ENCODE results near the gene CABCOCO1. TPM values are rescaled to one million over a fixed set of nuclear protein-coding genes. Genes with fewer than 3 reads are reported as not detected.
A peak's percentile ranks its signal among the peaks of the same experiment; 100 is the strongest.

Gene CABCOCO1
- total and polyA plus RNA-seq, 9 of the 15 experiments (the other 6 are each of a cell fraction or from before 2014, with no cell fraction given), result 0.04 TPM; not detected in 8

DNA sequence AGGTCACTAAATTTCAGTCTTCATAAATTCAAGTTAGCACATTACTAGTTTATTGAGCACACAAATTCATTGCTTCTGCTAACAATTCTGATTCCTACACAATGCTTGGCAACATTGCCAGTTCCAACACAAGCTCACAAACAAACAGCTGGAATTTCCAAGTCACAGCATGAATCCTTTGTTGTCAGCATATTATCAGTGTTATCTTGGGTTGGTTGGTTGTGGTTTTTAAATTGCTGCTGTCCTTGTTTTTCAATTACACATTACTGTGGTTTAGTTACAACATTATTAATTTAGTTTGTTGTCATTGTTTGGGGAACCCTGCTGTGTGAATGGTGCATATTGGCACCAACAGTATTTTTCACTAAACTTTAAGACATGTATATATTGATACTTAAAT, 152.8 kb downstream of the CABCOCO1 start (continued):
- TF ChIP-seq CBFA2T3 (IDR thresholded peaks at IDR 0.05) (peak; percentile 19; the same call in 1 of the 2 replicates), RHOXF2B (CRISPR knock-in tag; conservative IDR thresholded peaks at IDR 0.05) (no peak), SIRT6 (IDR thresholded peaks at IDR 0.05; ENCODE audit: low read depth, low read length) (no peak), ZNF316 (IDR thresholded peaks at IDR 0.05) (peak; percentile 81), TCF7L2 (IDR thresholded peaks at IDR 0.05; ENCODE audit: low read depth, low read length) (no peak), ZNF124 (CRISPR knock-in tag; IDR thresholded peaks at IDR 0.05) (no peak), MTA1 (IDR thresholded peaks at IDR 0.05; ENCODE audit: borderline replicate concordance) (no peak), JUND (IDR thresholded peaks at IDR 0.05; ENCODE audit: borderline replicate concordance, low read depth, low read length) (no peak), JUND (tag; IDR thresholded peaks at IDR 0.05; ENCODE audit: borderline replicate concordance, low read depth, low read length) (no peak), ZNF23 (CRISPR knock-in tag; IDR thresholded peaks at IDR 0.05) (no peak), FIP1L1 (IDR thresholded peaks at IDR 0.05; ENCODE audit: low read depth, low read length, poor library complexity, severe bottlenecking) (no peak), STAT5A (IDR thresholded peaks at IDR 0.05; ENCODE audit: borderline replicate concordance, low read length) (no peak), HMG20A (CRISPR knock-in tag; conservative IDR thresholded peaks at IDR 0.05) (no peak), ZNF3 (CRISPR knock-in tag; IDR thresholded peaks at IDR 0.05) (no peak), DACH1 (IDR thresholded peaks at IDR 0.05; ENCODE audit: partially characterized antibody) (no peak), ILK (tag; IDR thresholded peaks at IDR 0.05; ENCODE audit: borderline replicate concordance, low read depth) (no peak), ZNF76 (CRISPR knock-in tag; IDR thresholded peaks at IDR 0.05; ENCODE audit: borderline replicate concordance) (no peak), ZNF140 (CRISPR knock-in tag; IDR thresholded peaks at IDR 0.05) (no peak), OTX1 (CRISPR knock-in tag; IDR thresholded peaks at IDR 0.05) (no peak)
- TF ChIP-seq, protein P1, sequence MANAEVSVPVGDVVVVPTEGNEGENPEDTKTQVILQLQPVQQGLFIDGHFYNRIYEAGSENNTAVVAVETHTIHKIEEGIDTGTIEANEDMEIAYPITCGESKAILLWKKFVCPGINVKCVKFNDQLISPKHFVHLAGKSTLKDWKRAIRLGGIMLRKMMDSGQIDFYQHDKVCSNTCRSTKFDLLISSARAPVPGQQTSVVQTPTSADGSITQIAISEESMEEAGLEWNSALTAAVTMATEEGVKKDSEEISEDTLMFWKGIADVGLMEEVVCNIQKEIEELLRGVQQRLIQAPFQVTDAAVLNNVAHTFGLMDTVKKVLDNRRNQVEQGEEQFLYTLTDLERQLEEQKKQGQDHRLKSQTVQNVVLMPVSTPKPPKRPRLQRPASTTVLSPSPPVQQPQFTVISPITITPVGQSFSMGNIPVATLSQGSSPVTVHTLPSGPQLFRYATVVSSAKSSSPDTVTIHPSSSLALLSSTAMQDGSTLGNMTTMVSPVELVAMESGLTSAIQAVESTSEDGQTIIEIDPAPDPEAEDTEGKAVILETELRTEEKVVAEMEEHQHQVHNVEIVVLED (CRISPR knock-in tag; IDR thresholded peaks at IDR 0.05), result no peak
- TF ChIP-seq, protein P2, sequence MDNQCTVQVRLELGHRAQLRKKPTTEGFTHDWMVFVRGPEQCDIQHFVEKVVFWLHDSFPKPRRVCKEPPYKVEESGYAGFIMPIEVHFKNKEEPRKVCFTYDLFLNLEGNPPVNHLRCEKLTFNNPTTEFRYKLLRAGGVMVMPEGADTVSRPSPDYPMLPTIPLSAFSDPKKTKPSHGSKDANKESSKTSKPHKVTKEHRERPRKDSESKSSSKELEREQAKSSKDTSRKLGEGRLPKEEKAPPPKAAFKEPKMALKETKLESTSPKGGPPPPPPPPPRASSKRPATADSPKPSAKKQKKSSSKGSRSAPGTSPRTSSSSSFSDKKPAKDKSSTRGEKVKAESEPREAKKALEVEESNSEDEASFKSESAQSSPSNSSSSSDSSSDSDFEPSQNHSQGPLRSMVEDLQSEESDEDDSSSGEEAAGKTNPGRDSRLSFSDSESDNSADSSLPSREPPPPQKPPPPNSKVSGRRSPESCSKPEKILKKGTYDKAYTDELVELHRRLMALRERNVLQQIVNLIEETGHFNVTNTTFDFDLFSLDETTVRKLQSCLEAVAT (IDR thresholded peaks at IDR 0.05), result no peak; a peak in 1 of 4 replicates
- TF ChIP-seq, protein P3, sequence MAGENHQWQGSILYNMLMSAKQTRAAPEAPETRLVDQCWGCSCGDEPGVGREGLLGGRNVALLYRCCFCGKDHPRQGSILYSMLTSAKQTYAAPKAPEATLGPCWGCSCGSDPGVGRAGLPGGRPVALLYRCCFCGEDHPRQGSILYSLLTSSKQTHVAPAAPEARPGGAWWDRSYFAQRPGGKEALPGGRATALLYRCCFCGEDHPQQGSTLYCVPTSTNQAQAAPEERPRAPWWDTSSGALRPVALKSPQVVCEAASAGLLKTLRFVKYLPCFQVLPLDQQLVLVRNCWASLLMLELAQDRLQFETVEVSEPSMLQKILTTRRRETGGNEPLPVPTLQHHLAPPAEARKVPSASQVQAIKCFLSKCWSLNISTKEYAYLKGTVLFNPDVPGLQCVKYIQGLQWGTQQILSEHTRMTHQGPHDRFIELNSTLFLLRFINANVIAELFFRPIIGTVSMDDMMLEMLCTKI (IDR thresholded peaks at IDR 0.05; ENCODE audit: partially characterized antibody), result no peak
- TF ChIP-seq, protein P4, sequence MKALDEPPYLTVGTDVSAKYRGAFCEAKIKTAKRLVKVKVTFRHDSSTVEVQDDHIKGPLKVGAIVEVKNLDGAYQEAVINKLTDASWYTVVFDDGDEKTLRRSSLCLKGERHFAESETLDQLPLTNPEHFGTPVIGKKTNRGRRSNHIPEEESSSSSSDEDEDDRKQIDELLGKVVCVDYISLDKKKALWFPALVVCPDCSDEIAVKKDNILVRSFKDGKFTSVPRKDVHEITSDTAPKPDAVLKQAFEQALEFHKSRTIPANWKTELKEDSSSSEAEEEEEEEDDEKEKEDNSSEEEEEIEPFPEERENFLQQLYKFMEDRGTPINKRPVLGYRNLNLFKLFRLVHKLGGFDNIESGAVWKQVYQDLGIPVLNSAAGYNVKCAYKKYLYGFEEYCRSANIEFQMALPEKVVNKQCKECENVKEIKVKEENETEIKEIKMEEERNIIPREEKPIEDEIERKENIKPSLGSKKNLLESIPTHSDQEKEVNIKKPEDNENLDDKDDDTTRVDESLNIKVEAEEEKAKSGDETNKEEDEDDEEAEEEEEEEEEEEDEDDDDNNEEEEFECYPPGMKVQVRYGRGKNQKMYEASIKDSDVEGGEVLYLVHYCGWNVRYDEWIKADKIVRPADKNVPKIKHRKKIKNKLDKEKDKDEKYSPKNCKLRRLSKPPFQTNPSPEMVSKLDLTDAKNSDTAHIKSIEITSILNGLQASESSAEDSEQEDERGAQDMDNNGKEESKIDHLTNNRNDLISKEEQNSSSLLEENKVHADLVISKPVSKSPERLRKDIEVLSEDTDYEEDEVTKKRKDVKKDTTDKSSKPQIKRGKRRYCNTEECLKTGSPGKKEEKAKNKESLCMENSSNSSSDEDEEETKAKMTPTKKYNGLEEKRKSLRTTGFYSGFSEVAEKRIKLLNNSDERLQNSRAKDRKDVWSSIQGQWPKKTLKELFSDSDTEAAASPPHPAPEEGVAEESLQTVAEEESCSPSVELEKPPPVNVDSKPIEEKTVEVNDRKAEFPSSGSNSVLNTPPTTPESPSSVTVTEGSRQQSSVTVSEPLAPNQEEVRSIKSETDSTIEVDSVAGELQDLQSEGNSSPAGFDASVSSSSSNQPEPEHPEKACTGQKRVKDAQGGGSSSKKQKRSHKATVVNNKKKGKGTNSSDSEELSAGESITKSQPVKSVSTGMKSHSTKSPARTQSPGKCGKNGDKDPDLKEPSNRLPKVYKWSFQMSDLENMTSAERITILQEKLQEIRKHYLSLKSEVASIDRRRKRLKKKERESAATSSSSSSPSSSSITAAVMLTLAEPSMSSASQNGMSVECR (CRISPR knock-in tag; IDR thresholded peaks at IDR 0.05), result no peak

All from K562 (cell line).